Motor neuron (in vitro differentiated cells): ENCODE results near the gene F2RL2. TPM values are rescaled to one million over a fixed set of nuclear protein-coding genes. Genes with fewer than 3 reads are reported as not detected.

Experiments
- ATAC-seq, 8 experiments: fragments of 200-7000 bp; cut with Tn5 transposase; replicated peaks in 6 of 8; 2 replicates each; pipeline ENCODE4 v1.8.0; 2021; ENCODE audit warnings: mild to moderate bottlenecking in 8 of 8, moderate library complexity in 8 of 8
- H3K27ac ChIP-seq, 2 donors: fragments of 250-450 bp; sonication (Bioruptor Pico); 2 replicates each; pipeline ENCODE4 v1.9.0; 2021; ENCODE audit warnings: antibody characterized with exemption in 2 of 2, mild to moderate bottlenecking in 2 of 2, moderate library complexity in 1 of 2
- H3K4me1 ChIP-seq, 2 donors: fragments of 250-450 bp; sonication (Bioruptor Pico); replicated peaks in 1 of 2; 2 replicates each; pipeline ENCODE4 v1.6.1; 2021; ENCODE audit warnings: antibody characterized with exemption in 2 of 2, mild to moderate bottlenecking in 2 of 2, moderate library complexity in 1 of 2
- H3K4me3 ChIP-seq, 5 donors: fragments of 250-450 bp; sonication (Bioruptor Pico); 2 replicates each; pipeline ENCODE4 v1.9.0; 2021; ENCODE audit warnings: antibody characterized with exemption in 5 of 5, mild to moderate bottlenecking in 5 of 5, moderate library complexity in 4 of 5
- WGBS, 10 experiments: fragments of 450-650 bp; shearing (Covaris generic); methylation state at CpG; one replicate each; pipeline ENCODE4 v1.0.0; 2022; 5-methylcytosine and 5-hydroxymethylcytosine counted together
- in situ Hi-C, 9 experiments: fragments of 400-800 bp; cut with MboI; loops; one replicate each; pipeline ENCODE4 v1.15.0; 2021; ENCODE audit warnings: low sequenced_read_pairs in 9 of 9, low pct_unique_long_range_greater_than_20kb in 2 of 9; ENCODE audit not compliant: unreplicated experiment in 9 of 9
- total RNA-seq, 8 experiments: library from RNA; unstranded; fragments of 300-600 nt; gene quantifications; 2 replicates each; pipeline versions ENCODE4 v1.2.3 to v1.2.4, GENCODE V29; 2022

F2RL2 gene, protein sequence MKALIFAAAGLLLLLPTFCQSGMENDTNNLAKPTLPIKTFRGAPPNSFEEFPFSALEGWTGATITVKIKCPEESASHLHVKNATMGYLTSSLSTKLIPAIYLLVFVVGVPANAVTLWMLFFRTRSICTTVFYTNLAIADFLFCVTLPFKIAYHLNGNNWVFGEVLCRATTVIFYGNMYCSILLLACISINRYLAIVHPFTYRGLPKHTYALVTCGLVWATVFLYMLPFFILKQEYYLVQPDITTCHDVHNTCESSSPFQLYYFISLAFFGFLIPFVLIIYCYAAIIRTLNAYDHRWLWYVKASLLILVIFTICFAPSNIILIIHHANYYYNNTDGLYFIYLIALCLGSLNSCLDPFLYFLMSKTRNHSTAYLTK
- 1 to 10 TPM in 4 of 8 experiments, under 1 TPM in 4; 0.22 to 6.8 (median 1.1) TPM for total RNA-seq

DNA sequence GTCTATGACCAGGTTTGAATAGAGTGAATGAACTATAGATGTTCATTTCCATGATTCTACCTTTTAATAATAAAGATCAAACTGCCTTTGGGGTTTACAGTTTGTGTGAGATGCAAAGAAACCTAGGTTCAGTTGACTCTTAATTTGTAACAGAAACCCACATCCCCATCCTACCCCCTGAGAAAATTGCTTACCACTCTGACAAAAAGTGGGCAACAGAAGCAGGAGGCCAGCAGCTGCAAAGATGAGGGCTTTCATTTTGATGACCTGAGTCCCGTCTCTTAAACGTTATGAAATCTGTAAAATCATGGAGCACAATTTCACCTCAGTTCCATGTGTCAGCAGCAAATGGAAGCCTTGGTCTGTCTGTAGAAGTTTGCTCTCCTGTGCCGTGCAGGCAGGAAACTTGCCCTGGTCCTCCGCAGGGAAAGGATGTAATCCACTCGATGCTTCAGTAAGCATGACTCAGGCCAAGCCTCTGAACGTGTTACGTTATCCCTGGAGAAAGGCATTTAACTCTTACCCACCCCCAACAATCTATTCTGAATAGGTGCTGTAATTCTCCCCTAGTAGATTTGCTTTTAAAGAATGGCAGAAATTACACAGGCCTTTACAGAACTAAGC is at the start of gene F2RL2:
Gene F2RL2, minus strand, starts transcription at position 431 of the 624 bp plus-strand sequence. Its CDS starts 173 bp downstream, at position 258.
- in situ Hi-C loops, result loop anchor here in 2 of 9 experiments (25.0 kb wide), 2 partner anchors 139 to 164 kb away; no protein-coding TSS in a partner anchor
- WGBS, 10 experiments, result 0 to 40% (median 13%) methylated on average over 1 to 4 of the region's 7 CpGs; no CpG with 5 or more reads in 2 of the 10 experiments
- Histone ChIP-seq H3K4me1 (peaks cover 0 to 3% of the 10 kb centered on the region in 2 donors), H3K27ac (no peak within 1 kb of the TSS), H3K4me3 (peak within 1 kb of the TSS in 2 of 5 donors; percentile 3 to 22)
- ATAC-seq, result peak; percentile 47 to 100 (median 96)

DNA sequence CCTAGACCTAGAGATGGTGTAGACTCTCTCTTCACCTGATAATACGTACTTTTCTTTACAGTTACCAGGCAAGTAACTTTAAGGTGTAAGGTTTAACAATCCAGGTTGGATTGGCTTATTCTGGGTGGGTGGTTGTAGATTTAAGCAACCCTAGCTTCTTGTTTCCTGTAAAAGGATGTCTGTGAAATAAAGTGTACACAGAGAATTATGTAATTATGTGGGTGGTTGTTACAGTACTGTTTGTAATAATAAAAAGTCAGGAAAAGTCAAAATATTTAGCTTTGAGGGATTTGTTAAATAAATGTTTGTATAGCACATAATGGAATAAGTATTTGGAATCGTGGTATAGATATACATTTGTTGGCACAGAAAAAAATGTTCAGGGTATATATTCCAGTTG is 49.0 kb upstream of the F2RL2 start:
- H3K4me1 ChIP-seq, result no peaks in the 10 kb centered on the region
- WGBS, 10 experiments, result 46 to 94% (median 86%) methylated on average over 1 to 2 of the region's 2 CpGs; no CpG with 5 or more reads in 2 of the 10 experiments

DNA sequence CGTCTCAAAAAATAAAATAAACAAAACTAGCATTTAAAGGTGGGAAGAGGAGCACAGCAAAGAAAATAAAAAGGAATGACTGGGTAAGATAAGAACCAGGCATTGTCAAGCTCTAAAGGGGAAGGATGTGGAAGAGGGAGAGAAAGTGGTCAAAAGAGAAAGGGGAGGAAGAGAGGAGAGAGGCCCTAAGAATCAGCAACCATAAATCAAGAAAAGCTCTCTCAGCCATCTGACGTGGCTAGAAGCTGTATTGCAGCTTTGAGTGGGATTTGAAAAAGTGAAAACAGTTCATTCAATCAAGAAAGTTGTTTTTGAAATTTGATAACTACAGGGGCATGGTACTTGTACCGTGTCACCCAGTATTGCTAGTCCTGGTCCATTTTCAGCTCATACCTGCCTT is 47.3 kb upstream of the F2RL2 start:
- in situ Hi-C loops, result no loop called here
- 33 to 100% (median 88%) methylated on average over 1 to 3 of the region's 3 CpGs for WGBS, 10 experiments
- Histone ChIP-seq H3K4me1 (no peaks in the 10 kb centered on the region), H3K27ac (no peak overlapping the region), H3K4me3 (no peak overlapping the region)
- ATAC-seq, result no peak

More for the DNA sequence above, 49.0 kb upstream of the F2RL2 start:
- Histone ChIP-seq H3K4me3 (no peak overlapping the region), H3K27ac (no peak overlapping the region)
- in situ Hi-C loops, result no loop called here
- no peak for ATAC-seq

DNA sequence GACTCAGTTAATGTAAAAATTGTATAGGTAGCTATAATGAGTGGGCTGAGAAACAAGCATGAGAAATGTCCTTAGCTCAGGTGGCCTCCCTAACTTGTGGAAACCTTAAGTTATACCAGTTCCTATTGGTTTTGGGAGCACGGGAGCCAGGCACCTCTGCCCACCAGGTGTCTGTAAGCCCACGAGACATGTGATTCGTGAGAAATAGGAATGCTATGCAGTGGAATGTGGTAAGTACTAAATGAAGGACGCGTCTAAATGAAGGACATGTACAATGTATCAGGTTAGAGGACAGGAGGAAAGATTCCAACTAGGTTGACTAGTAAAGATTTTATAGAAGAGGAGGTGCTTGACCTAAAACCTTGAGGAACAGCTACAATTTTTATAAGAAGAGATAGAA is 46.0 kb upstream of the F2RL2 start:
- Histone ChIP-seq H3K27ac (no peak overlapping the region), H3K4me3 (no peak overlapping the region), H3K4me1 (no peaks in the 10 kb centered on the region)
- WGBS, 10 experiments, result 75 to 100% (median 96%) methylated on average over 1 to 5 of the region's 5 CpGs; no CpG with 5 or more reads in 4 of the 10 experiments
- no peak for ATAC-seq
- in situ Hi-C loops, result no loop called here

DNA sequence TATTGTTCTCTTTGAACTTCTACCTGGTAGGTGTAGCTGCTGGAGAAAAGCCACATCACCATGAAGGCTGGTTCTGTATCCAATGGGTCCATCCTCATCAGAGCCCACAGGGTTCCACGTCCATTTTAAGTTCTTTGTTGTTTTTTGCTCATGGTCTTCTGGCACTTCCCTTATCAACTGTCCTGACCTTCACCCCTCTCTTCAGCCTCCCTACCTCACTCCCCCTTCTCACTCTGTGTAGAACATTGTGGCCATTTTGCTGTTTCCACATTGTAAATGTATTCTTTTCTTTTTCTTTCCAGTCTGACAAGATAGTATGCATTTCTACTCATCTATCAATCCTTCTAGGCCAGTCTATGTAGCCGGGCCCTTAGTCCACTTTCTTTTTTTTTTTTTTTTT is 44.3 kb upstream of the F2RL2 start:
- Histone ChIP-seq H3K4me3 (no peak overlapping the region), H3K4me1 (no peaks in the 10 kb centered on the region), H3K27ac (no peak overlapping the region)
- no peak for ATAC-seq
- in situ Hi-C loops, result no loop called here
- 25 to 100% (median 88%) methylated on average over 1 to 2 of the region's 2 CpGs; no CpG with 5 or more reads in 2 of the 10 experiments for WGBS, 10 experiments

DNA sequence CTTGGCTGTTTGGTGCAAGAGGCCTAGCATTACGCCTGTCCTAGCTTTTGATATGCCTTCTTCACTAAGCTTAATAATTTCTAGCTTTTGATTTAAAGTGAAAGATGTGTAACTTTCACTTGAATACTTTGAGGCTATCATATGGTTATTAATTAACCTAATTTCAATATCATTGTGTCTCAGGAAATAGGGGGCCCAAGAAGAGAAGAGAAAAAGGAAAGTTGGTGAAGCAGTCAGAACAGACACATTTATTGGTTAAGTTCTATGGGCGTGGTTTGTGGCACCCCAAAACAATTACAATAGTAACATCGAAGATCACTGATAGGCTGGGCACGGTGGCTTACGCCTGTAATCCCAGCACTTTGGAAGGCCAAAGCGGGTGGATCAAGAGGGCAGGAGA is 40.9 kb upstream of the F2RL2 start:
- ATAC-seq, result no peak
- in situ Hi-C loops, result no loop called here
- Histone ChIP-seq H3K4me3 (no peak overlapping the region), H3K4me1 (no peaks in the 10 kb centered on the region), H3K27ac (no peak overlapping the region)
- 74 to 92% (median 89%) methylated on average over 2 to 6 of the region's 6 CpGs; no CpG with 5 or more reads in 2 of the 10 experiments for WGBS, 10 experiments

DNA sequence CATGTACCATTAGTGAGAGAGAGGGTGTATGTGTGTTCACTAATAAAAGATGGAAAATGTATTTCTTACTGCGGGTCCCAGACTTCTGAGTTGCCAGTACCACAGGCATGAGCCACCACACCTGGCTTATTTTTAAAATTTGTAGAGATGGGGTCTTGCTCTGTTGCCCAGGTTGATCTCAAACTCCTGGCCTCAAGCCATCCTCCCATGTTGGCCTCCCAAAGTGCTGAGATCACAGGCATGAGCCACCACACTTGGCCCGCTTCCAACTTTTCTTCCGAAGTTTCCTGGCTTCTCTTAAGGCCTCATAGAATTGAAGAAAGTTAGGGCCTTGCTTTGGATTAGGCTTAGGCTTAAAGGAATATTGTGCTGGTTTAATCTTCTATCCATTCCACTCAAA is 40.4 kb upstream of the F2RL2 start:
- in situ Hi-C loops, result no loop called here
- H3K27ac ChIP-seq, result no peak overlapping the region
- no peak overlapping the region for H3K4me3 ChIP-seq
- no peak for ATAC-seq
- WGBS, 10 experiments, result 40 to 100% (median 99%) methylated on average over 1 to 3 of the region's 3 CpGs; no CpG with 5 or more reads in 4 of the 10 experiments
- H3K4me1 ChIP-seq, result no peaks in the 10 kb centered on the region

DNA sequence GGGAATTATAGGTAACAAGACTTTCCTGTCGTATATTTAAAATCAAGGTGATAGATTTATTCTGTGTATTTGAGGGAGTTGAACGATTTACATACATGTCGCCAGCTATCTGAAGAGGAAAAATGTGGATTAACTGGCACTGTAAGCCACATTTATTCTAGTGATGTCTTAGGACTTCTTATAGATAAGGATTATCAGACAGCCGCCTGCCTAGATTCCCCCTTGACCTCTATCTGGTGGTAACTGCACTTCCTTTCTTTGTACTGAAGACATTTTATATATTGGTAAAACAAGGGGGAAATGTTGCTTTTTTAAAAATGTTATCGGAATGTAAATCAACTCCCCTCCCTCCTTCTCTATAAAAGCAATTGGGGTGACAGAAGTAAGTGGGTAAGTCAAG is 39.3 kb upstream of the F2RL2 start:
- 69 to 100% (median 99%) methylated on average over 1 to 5 of the region's 5 CpGs for WGBS, 10 experiments
- H3K4me1 ChIP-seq, result no peaks in the 10 kb centered on the region
- no peak overlapping the region for H3K27ac ChIP-seq
- H3K4me3 ChIP-seq, result no peak overlapping the region
- in situ Hi-C loops, result no loop called here
- no peak for ATAC-seq

DNA sequence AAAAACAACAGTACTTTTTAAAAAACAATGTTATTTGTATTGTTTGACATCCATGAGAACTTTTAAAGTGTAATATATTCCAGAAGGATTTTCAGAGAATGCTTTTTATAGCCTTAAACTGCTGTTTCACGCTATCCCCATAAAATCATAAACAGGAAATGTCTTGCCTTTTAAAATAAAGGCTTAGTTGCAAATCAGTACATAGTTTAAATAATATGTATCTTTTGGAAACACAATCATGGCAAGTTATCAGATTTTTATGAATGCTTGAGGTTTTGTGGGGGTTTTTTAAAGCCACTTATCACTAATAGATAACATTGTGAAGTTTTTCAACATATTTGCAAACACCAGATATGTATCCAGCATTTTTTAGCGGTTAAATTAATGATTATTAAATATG is 37.2 kb upstream of the F2RL2 start:
- no peak overlapping the region for H3K27ac ChIP-seq
- no peaks in the 10 kb centered on the region for H3K4me1 ChIP-seq
- no peak for ATAC-seq
- in situ Hi-C loops, result no loop called here
- H3K4me3 ChIP-seq, result no peak overlapping the region
- 39 to 100% (median 77%) methylated on average over 1 to 2 of the region's 2 CpGs; no CpG with 5 or more reads in 1 of the 10 experiments for WGBS, 10 experiments

DNA sequence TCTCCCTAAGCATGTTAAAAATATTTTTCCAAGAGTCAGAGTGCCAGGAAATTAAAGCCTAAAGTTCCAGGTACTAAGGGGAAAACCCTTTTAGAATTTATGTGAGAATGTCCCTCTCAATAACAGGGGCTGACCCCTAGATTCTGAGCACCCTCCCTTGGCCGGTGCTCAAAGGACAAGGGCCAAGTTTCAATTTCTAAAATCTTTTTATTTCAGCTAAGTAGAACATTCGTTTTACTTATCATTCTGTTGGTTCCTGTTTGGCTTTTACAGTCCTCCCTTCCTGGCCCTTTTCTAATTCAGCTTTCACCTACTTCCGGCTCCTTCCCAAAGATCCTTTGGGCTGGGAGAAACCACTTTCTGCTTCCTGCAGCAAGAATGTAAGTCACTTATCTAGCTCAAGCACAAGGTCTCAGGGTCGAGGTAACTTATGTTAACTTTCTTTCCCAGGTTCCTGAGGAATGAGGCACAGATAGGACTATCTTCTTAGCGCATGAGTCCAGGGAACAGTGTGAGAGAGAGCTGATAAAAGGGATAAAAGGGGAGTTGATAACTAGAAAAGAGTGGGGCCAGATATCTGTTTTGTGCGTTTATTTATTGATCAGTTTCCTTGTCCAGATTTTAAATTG is 34.6 kb upstream of the F2RL2 start:
- Histone ChIP-seq H3K4me3 (no peak overlapping the region), H3K4me1 (no peaks in the 10 kb centered on the region), H3K27ac (no peak overlapping the region)
- 36 to 96% (median 75%) methylated on average over 2 to 6 of the region's 6 CpGs for WGBS, 10 experiments
- in situ Hi-C loops, result no loop called here
- ATAC-seq, result no peak

DNA sequence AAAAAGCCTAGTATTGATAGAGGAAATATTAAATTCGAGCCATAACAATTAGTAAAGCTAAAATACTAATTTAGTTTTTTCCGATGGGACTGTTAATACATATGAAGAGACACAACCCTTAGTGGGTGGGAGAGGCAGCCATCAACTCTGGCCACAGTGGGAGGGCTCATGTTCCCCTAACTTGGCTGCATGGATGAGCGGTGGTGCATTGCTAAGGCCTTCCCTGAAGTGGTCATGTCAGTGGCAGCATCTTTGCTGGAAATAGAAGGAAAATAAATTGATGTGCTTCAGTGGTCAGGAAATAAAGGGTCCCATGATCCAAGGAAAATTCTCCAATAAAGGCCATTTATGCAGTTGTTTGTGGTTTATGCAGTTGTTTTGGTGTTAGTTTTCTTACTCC is 33.9 kb upstream of the F2RL2 start:
- 29 to 100% (median 92%) methylated on average over 1 to 3 of the region's 3 CpGs; no CpG with 5 or more reads in 1 of the 10 experiments for WGBS, 10 experiments
- in situ Hi-C loops, result no loop called here
- no peak for ATAC-seq
- Histone ChIP-seq H3K4me3 (no peak overlapping the region), H3K27ac (no peak overlapping the region), H3K4me1 (no peaks in the 10 kb centered on the region)

DNA sequence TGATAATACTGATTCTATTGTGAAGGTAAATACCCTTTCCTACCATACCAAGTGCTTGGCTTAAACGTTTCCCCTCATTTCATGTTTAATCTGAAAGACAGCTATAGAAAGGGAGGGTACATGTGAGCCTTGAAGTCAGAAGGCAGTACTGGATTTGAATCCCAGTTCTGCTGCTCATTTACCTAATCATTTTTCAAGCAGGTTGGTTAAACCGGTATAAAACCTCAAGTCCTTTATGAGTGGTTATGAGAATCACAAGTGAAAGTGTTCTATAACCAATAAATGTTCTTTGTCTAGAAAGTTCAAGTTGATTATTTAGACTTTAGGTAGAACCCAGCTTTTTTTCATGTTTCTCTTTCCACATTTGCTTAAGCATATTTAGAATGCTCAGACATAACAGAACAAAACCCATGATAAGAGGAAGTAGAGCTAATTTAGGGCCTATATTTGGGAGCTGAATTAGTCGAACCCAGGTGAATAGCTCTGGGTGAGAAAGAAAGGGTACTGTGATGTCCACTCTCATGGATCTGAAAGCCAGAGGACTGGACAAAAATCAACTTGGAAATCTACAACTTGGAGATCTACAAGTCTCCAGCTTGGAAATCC is 29.7 kb upstream of the F2RL2 start:
- no peak overlapping the region for H3K4me3 ChIP-seq
- no peaks in the 10 kb centered on the region for H3K4me1 ChIP-seq
- no peak overlapping the region for H3K27ac ChIP-seq
- ATAC-seq, result no peak
- in situ Hi-C loops, result no loop called here
- WGBS, 10 experiments, result 53 to 100% (median 83%) methylated on average over 1 to 3 of the region's 3 CpGs; no CpG with 5 or more reads in 1 of the 10 experiments

DNA sequence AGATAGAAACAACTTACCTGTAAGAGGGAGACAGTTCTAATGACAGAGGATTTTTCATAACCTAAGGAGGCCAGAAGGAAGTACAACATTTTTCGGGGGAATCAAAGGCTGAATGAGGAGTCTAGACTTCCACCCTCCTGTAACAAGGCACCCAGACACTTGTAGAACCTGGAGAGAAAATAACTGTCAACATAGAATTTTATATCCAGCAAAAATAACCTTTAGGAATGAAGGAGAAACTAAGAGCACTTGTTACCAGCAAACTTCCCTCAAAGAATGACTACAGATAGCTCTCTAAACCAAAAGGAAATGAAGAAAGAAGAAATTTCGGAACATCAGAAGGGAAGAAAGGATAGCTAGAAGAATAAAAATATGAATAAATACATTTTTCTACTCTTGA is 25.9 kb upstream of the F2RL2 start:
- ATAC-seq, result no peak
- WGBS, 10 experiments, result 50 to 100% (median 100%) methylated on average over 2 of the region's 2 CpGs; no CpG with 5 or more reads in 1 of the 10 experiments
- Histone ChIP-seq H3K4me3 (no peak overlapping the region), H3K4me1 (no peaks in the 10 kb centered on the region), H3K27ac (no peak overlapping the region)
- in situ Hi-C loops, result loop anchor here in 1 of 9 experiments (10.0 kb wide), 1 partner anchor 54 kb away; no protein-coding TSS in a partner anchor
